GM04504 (cell line): ENCODE results near the gene CLBA1.

ENCODE experiments used
- DNase-seq: peaks from one replicate; pipeline ENCODE4 v3.0.0-alpha.2; 2012; ENCODE audit warnings: low read depth

Gene CLBA1

GRCh38 chr14:105005329-105005928, 19.8 kb downstream of the CLBA1 start:
- DNase-seq: no peak

- no peak for DNase-seq
These were observed 20.6 kb downstream of the CLBA1 start for GRCh38 chr14:105005929-105006830.

GRCh38 chr14:105006831-105007592, 21.4 kb downstream of the CLBA1 start:
- no peak for DNase-seq

DNA sequence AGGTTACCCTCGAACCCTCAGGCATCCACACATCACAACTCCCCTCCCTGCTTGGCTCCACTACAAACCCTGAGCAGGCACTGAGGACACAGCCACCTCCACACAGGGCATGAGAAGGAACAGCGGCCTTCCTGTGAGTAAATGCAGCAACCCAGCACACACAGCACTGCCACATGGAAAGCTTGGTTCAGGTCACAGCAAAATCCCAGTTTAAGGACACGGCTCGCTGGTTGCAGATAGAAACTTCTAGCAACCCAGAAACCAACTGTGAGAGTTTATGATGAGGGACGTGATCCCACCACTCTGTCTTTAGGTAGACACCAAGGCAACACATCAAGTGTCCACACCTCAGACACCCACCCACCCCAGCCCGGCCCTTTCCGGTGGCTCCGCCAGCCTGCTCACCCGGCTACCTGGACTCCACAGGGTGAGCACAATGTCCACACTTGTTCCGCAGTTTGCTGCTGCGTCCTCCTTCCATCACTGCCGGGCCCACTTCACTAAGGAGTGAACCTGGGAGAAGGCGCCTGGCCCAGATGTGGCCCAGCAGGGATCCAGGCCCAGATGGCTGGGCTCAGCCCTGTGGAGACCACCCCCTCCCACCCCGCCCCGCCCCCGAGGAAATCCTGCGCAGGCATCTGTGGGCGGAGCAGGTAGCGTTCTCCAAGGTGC, 22.1 kb downstream of the CLBA1 start:
- DNase-seq: no peak

DNA sequence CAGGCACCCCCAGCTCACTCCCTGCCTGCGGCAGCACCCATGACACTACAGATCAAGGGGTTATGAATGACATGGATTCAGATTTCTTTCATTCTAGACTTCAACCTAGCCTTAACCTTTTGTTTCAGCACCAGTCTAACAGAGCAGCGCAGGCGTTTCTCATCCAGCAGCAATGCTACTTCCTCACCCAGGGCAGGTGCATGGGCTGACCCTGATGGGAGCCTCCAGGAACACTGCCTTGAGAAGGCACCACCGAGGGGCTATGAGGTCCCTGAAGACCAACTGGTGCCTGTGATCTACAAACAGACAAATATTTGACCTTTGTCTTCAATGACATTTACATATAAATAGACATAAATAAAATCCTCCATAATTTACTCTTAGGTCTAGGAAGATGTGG, 24.5 kb downstream of the CLBA1 start:
- no peak for DNase-seq

- no peak for DNase-seq
These were observed 25.3 kb downstream of the CLBA1 start for GRCh38 chr14:105010891-105011291.

GRCh38 chr14:105011312-105011990, 25.9 kb downstream of the CLBA1 start:
- DNase-seq: no peak

DNA sequence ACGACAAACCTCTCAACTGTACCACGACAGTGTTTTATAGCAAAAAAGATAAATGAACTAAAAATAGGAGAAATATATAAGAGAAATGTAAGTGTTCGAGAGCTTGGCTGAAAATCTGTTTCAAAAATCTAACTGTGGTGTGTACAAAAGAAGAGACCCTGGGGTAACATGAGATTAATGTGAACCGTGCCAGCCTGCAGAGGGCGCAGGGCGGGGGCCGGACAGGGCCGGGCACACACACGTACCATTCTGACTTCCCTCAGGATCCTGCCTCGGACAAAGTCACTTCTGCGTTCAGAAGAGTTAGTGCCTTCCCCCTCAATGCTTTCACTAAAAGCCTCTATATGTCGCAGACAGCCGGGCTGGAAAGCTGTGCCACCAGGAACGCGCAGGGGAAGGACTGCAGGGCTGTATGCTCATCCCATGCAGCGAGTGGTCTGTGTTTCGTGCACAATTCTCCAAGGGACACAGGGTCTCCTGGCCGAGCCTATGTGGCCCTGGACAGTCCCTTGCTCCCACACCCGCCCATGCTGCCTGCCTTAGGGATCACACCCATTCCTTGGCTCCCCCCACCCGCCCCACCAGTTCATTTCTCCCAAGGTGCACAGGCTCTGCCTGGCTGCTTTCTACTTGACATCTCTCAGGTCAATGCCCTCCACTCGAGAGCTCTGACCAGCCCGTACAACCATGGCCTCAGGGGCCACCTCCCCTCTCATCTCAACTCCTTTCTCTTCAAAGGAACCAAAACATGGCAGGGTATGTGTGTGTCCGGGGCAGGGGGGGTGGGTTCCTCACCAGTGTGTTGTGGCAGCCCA, 26.8 kb downstream of the CLBA1 start:
- DNase-seq: no peak

DNA sequence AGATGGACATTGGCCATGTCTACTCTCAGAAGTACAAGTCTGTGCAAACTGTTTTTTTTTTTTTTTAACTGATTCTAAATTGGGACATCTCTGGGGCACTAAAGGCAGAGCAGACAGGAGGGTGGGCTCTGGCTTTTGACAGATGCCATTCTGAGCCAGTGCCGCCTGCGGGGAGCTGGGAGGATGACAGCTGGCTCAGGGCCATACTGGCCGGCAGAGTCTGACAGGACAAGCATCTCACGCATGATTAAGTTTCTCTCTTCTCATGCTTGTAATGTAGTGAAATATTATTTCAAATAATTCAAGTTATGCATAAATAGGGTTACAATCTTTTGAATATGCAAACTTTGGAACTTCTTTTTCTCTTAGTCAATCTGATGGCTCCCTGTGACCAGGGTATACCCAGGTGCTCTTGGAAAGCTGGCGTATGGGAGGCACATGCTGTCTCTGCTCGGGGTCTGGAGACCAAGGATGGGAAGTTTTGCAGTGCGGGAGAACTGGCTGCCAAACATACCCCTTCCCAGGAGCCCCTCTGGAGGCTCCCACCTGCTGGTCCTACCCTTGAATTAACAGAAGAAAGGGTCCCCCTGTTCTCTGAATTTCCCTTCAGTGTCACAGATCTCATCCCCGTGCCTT, 27.7 kb downstream of the CLBA1 start:
- no peak for DNase-seq

- DNase-seq: no peak
These were observed 28.4 kb downstream of the CLBA1 start for GRCh38 chr14:105014032-105014431.

DNA sequence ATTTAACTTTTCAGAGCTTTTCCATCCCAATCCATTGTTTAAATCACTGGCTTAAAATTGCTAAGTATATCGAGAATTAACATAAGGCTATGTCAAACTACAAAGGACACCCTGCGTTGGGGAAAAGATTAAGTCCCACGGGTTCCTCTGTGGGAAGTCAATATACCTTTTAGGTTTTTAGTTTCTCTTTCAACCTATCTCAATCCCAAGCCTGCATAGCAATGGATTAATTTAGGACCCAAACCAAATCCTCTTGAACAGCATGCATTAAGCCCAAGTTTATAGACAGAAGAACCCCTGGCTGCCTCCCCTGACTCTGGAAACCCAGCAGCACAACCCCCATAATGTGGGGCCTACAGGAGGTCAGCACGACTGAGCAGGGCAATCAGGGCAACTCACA, 29.0 kb downstream of the CLBA1 start:
- no peak for DNase-seq

- DNase-seq: no peak
These were observed 29.7 kb downstream of the CLBA1 start for GRCh38 chr14:105015242-105015641.

DNA sequence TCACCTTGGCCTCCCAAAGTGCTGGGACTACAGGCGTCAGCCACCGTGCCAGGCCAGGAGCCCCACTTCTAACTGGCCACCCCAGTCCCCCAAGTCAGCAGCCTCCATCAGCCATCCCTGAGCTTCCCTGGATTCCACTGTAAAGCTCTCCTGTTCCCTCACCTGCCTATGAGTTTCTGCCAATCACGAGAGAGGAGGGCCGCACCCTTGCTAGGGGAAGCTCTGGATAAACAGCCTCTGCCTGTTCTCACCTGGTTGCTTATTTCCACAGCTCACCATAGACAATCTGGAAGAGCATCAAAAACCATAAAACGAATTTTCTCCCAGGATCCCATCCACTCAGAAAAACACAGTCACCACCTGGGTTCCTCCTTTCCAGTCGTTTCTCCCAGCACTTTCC, 30.3 kb downstream of the CLBA1 start:
- no peak for DNase-seq

DNA sequence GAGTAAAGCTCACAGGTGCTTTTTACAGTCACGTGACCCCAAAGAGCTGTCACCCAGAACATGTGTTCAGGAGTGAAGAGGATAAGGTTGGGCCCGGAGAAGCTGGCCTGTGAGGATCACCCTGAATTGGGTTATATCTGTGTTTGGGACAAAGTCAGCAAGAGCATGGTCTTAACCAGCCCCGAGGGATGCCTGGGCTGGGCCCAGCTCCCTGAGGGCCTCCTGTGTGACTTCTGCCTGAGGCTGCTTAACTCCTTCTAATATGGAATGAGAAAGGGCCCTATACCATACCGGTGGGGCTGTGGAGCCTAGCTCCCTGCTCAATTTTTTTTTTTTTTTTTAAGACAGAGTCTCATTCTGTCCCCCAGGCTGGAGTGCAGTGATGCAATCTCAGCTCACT, 32.8 kb downstream of the CLBA1 start:
- no peak for DNase-seq

DNA sequence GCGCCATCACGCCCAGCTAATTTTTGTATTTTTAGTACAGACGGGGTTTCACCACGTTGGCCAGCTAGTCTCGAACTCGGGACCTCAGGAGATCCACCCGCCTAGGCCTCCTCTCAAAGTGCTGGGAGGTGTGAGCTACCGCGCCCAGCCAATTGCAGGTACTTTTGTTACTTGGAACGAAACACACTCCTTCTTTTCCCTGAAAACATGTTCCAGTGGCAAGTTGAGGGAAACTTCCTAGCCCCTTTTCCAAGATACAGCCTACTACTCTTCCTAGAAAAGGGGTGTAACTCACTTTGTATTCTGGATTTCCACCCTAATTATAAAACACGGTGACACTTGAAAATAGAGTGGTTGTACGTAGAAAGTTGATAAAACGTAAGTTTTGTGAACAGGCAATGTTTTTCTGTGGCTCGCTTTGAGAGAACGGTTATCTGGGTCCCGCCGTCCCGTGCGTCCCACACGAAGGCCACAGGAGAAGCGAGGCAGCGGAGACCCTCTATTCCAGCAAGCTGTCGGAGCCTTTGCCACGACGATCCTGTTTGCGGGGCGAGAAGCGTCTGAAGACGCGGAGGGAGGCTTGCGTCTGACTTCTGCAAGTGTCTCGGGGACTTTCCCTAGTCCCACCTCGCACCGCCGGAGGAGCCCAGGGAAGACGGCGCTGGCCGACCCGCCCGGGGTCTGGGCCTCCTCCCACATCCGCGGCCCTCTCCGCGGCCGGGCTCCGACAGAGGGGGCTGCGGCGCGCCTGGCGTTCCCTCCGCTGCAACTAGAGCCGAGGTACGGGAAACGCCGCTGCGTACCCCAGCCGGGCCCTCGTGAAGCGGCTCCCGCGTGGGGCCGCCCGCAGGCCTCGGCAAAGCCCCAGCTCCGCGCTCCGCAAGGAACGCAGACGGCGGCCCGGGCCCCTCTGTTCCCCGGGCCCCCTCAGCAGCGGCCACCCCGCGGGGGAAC, 34.5 kb downstream of the CLBA1 start:
- no peak for DNase-seq

- peak; percentile 93 for DNase-seq
These were observed 35.4 kb downstream of the CLBA1 start, which contains the start of gene CDCA4 for GRCh38 chr14:105020815-105021655. TSS of gene CDCA4 (minus strand) at chr14:105021083. CDS start at chr14:105011929, 9,154 bp downstream.

DNA sequence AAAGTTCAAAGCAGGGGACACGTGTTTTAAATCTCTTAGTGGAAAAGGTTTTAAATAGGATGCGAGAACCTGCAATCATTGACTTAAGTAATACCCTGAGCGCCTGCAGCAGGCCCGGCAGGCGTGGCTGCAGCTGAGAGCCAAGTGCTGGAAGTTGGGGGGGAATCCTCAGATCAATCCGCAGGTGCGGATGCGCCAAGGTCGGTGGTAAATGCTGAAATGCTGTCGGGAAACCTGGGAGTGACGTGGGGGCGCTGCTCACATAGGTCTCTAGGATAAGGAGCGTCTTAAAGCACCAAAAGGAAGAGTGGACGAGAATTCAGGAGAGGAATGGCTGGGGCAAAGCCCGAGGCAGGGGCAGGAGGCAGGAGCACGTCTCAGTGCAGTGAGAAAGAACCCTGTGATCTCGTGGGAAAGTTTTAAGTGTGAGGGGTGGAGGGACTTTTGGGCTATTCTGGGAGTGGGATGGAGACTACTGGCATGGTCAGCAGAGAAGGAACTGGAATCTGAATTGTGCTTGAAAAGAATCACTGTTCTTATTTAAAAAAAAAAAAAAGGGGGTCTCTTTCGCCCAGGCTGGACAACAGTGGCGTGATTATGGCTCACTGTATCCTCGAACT, 36.2 kb downstream of the CLBA1 start:
- DNase-seq: no peak

DNA sequence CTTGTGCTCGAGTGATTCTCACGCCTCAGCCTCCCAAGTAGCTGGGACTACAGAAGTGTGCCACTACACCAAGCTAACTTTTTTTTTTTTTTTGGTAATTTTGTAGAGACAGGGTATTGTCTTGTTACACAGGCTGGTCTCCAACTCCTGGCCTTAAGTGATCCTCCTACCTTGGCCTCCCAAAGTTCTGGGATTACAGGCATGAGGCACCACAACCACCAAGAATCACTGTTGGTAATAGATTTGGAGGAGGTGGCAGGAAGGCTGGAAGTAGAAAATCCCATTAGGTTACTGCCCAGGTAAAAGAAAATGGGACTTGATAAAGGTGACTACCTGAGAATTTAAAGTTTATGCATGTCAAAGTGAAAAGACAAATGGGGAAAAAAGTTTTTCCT, 36.7 kb downstream of the CLBA1 start:
- no peak for DNase-seq
